ENCODE data around the gene IGSF6.
"Not testable (repeated sequence)": the region's sequence is repeated elsewhere in the genome, so short reads cannot be mapped to it uniquely, and the experiment has no call there.

Gene IGSF6

DNA sequence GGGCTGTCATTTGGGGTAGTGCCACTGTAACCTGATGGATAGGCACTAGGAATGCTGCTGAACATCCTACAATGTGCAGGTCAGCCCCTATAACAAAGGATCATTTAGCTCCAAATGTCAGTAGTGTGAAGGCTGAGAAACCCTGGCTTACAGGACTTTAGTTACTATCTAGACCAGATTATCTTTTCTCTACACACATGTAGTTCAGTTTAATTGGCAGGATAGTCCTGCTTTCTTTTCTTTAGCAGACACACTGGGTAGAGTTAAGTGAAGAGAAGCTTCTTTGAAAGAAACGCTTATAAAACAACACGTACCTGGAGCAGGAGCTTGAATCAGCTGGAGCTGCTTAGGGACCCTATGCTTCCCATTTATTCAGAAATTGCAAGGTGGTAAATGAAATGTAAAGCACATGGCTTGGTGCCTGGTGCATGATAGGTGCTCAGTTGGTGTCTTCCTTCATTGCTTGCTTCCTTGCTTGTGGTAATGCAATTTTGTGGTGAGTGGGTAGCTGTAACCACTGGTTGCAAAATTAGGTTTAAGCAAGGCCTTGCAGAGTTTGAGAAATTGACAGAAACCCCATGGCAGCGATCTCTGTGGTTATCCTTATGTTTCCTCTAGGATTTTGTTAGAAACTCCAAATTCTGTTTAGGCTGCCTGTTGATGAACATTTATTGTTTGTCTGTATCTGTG, 43.6 kb downstream of the IGSF6 start:
- DNase-seq (ENCODE audit: extremely low read depth, low read depth) = no peak
- no peak for TF ChIP-seq CTCF (IDR thresholded peaks at IDR 0.05; ENCODE audit: low read depth, low read length)

GRCh38 chr16:21605848-21606247, 46.6 kb downstream of the IGSF6 start:
- not testable (repeated sequence) for DNase-seq (ENCODE audit: extremely low read depth, low read depth)

DNA sequence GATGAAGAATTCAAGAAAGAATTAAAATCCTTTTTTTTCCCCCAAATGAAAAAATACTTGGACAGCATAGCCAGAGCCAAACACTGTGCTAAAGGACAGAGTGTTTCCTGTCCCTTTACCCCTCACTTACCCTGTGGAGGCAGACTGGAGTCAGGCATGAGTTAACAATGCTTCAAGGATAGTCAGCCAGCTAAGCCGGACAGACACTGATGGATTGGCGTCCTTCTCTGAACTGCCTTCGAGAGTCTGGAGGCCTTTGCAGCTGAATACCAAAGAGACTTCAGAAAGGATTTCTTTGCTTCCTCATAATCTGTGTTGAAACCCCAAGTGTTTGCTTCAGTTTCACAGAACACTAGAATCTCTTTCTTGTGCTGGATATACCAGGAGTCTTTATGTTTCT, 48.5 kb downstream of the IGSF6 start:
- TF ChIP-seq CTCF (IDR thresholded peaks at IDR 0.05; ENCODE audit: low read depth, low read length) = no peak
- no peak for DNase-seq (ENCODE audit: extremely low read depth, low read depth)

- DNase-seq (ENCODE audit: extremely low read depth, low read depth) = no peak
- TF ChIP-seq CTCF (IDR thresholded peaks at IDR 0.05; ENCODE audit: low read depth, low read length) = no peak
Observed at GRCh38 chr16:21602785-21603184, 49.6 kb downstream of the IGSF6 start.

GRCh38 chr16:21600031-21600773, 52.2 kb downstream of the IGSF6 start:
- TF ChIP-seq CTCF (IDR thresholded peaks at IDR 0.05; ENCODE audit: low read depth, low read length) = no peak
- no peak for DNase-seq (ENCODE audit: extremely low read depth, low read depth)

GRCh38 chr16:21599122-21600030, 53.0 kb downstream of the IGSF6 start, which contains the start of gene METTL9:
TSS of gene METTL9 (plus strand) at chr16:21599577. CDS start at chr16:21599734, 157 bp downstream.
- peak; percentile 89 for DNase-seq (ENCODE audit: extremely low read depth, low read depth)

More at GRCh38 chr16:21599122-21600030, 53.0 kb downstream of the IGSF6 start, which contains the start of gene METTL9:
- TF ChIP-seq CTCF (IDR thresholded peaks at IDR 0.05; ENCODE audit: low read depth, low read length) = no peak
